ENCODE results near the gene SLC16A4.

- TF ChIP-seq POLR2A (IDR thresholded peaks at IDR 0.05) = no peak
- TF ChIP-seq CTCF (IDR thresholded peaks at IDR 0.05) = no peak
- TF ChIP-seq POLR2AphosphoS5 (IDR thresholded peaks at IDR 0.05) = no peak
- no peak for TF ChIP-seq EP300 (IDR thresholded peaks at IDR 0.05)
These were observed 45.3 kb downstream of the SLC16A4 start for GRCh38 chr1:110345480-110345879.

All from stomach (tissue), 4 donors.